HepG2 (cell line): ENCODE measurements around the gene IVD. TPM values are rescaled to one million over a fixed set of nuclear protein-coding genes. Genes with fewer than 3 reads are reported as not detected.

Experiments
- CBX5 ChIP-seq: sonication (generic); formaldehyde crosslinking; IDR thresholded peaks from 2 replicates; pipeline ENCODE4 v1.4.0; 2020; ENCODE audit warnings: missing genetic modification reagents, borderline replicate concordance
- GABPB1 ChIP-seq: IDR thresholded peaks from 2 replicates; pipeline ENCODE4 v1.6.1; 2016; ENCODE audit warnings: mild to moderate bottlenecking, missing genetic modification reagents, moderate library complexity, missing compliant biosample characterization
- JUND ChIP-seq: sonication (generic); formaldehyde crosslinking; IDR thresholded peaks from 2 replicates; pipeline ENCODE4 v1.8.0; 2022; ENCODE audit warnings: mild to moderate bottlenecking, missing genetic modification reagents
- KDM6A ChIP-seq: IDR thresholded peaks from 2 replicates; pipeline ENCODE4 v1.6.1; 2016; ENCODE audit warnings: low read depth
- MEIS2 ChIP-seq: sonication (generic); formaldehyde crosslinking; IDR thresholded peaks from 2 replicates; pipeline ENCODE4 v1.9.0; 2021; ENCODE audit warnings: mild to moderate bottlenecking, missing genetic modification reagents
- NCOA2 ChIP-seq: sonication (generic); formaldehyde crosslinking; IDR thresholded peaks from 2 replicates; pipeline ENCODE4 v1.8.0; 2022; ENCODE audit warnings: inconsistent platforms
- NKX3-1 ChIP-seq: sonication (generic); formaldehyde crosslinking; IDR thresholded peaks from 2 replicates; pipeline ENCODE4 v1.5.0; 2020; ENCODE audit warnings: missing genetic modification reagents
- RXRA ChIP-seq: sonication (generic); formaldehyde crosslinking; IDR thresholded peaks from 2 replicates; pipeline ENCODE4 v1.5.1; 2020; ENCODE audit warnings: missing genetic modification reagents
- SPEN ChIP-seq: sonication (generic); formaldehyde crosslinking; IDR thresholded peaks from 2 replicates; pipeline ENCODE4 v1.5.1; 2020; ENCODE audit warnings: low read depth, mild to moderate bottlenecking, missing genetic modification reagents
- TOE1 ChIP-seq: sonication (generic); formaldehyde crosslinking; IDR thresholded peaks from 2 replicates; pipeline ENCODE4 v1.4.0; 2020; ENCODE audit warnings: mild to moderate bottlenecking, missing genetic modification reagents
- ZC3H13 ChIP-seq: sonication (generic); formaldehyde crosslinking; IDR thresholded peaks from 2 replicates; pipeline ENCODE4 v1.8.1; 2023; ENCODE audit warnings: mild to moderate bottlenecking, missing genetic modification reagents, moderate library complexity
- ZEB1 ChIP-seq: IDR thresholded peaks from 2 replicates; pipeline ENCODE4 v1.6.1; 2012; ENCODE audit warnings: mild to moderate bottlenecking, low read depth, inconsistent platforms; ENCODE audit not compliant: insufficient replicate concordance
- ZNF296 ChIP-seq: sonication (generic); formaldehyde crosslinking; conservative IDR thresholded peaks from 2 replicates; pipeline ENCODE4 v1.5.0; 2020; ENCODE audit warnings: mild to moderate bottlenecking, missing genetic modification reagents
- ZNF33A ChIP-seq: sonication (generic); formaldehyde crosslinking; IDR thresholded peaks from 2 replicates; pipeline ENCODE4 v1.5.1; 2020; ENCODE audit warnings: missing genetic modification reagents, mild to moderate bottlenecking, moderate library complexity, borderline replicate concordance
- ZNF354B ChIP-seq: sonication (generic); formaldehyde crosslinking; IDR thresholded peaks from 2 replicates; pipeline ENCODE4 v1.8.0; 2022; ENCODE audit warnings: mild to moderate bottlenecking, missing genetic modification reagents
- ZNF605 ChIP-seq: sonication (generic); formaldehyde crosslinking; IDR thresholded peaks from 2 replicates; pipeline ENCODE4 v1.8.0; 2022; ENCODE audit warnings: mild to moderate bottlenecking, missing genetic modification reagents
- polyA plus RNA-seq, 8 experiments: library from polyadenylated mRNA; depleted of rRNA in 3 of 8; stranded (reverse) in 7 of 8; unstranded in 1 of 8; fragments of >200 nt; fragmentation: Illumina TruSeq in 4 of 8; extraction: Trizol in 4 of 8; gene quantifications; 2 replicates each; pipeline versions ENCODE4 v1.2.1 to v1.2.3, GENCODE V29; 2011 to 2016; ENCODE audit warnings: low read depth in 4 of 8, missing spikeins in 1 of 8, mixed read lengths in 1 of 8; ENCODE audit not compliant: insufficient read depth in 1 of 8
- total RNA-seq, 5 experiments: library from RNA; depleted of rRNA; stranded (reverse); fragments of >200 nt; fragmentation: Illumina TruSeq; extraction: Trizol; gene quantifications; 2 replicates each; pipeline ENCODE4 v1.2.3, GENCODE V29; 2016; ENCODE audit warnings: low read depth in 1 of 5
- TF ChIP-seq, protein P1 (sequence below): IDR thresholded peaks from 2 replicates; pipeline ENCODE4 v1.4.0; 2020; ENCODE audit warnings: mild to moderate bottlenecking, missing genetic modification reagents
- TF ChIP-seq, protein P2 (sequence below): sonication (generic); formaldehyde crosslinking; IDR thresholded peaks from 2 replicates; pipeline ENCODE4 v1.8.1; 2023; ENCODE audit warnings: mild to moderate bottlenecking, moderate library complexity, missing genetic modification reagents
- TF ChIP-seq, protein P3 (sequence below): sonication (generic); formaldehyde crosslinking; IDR thresholded peaks from 2 replicates; pipeline ENCODE4 v1.5.0; 2020; ENCODE audit warnings: missing genetic modification reagents, mild to moderate bottlenecking, borderline replicate concordance
- TF ChIP-seq, protein P4 (sequence below): sonication (generic); formaldehyde crosslinking; IDR thresholded peaks from 2 replicates; pipeline ENCODE4 v1.4.0; 2020; ENCODE audit warnings: missing genetic modification reagents

IVD gene
- total and polyA plus RNA-seq, 2 of the 13 experiments (the other 11 are each of a cell fraction or from before 2014, with no cell fraction given): 48.0 to 53.9 TPM

GRCh38 chr15:40367686-40368611, 37.6 kb upstream of the IVD start (continued):
- TF ChIP-seq, protein P1, sequence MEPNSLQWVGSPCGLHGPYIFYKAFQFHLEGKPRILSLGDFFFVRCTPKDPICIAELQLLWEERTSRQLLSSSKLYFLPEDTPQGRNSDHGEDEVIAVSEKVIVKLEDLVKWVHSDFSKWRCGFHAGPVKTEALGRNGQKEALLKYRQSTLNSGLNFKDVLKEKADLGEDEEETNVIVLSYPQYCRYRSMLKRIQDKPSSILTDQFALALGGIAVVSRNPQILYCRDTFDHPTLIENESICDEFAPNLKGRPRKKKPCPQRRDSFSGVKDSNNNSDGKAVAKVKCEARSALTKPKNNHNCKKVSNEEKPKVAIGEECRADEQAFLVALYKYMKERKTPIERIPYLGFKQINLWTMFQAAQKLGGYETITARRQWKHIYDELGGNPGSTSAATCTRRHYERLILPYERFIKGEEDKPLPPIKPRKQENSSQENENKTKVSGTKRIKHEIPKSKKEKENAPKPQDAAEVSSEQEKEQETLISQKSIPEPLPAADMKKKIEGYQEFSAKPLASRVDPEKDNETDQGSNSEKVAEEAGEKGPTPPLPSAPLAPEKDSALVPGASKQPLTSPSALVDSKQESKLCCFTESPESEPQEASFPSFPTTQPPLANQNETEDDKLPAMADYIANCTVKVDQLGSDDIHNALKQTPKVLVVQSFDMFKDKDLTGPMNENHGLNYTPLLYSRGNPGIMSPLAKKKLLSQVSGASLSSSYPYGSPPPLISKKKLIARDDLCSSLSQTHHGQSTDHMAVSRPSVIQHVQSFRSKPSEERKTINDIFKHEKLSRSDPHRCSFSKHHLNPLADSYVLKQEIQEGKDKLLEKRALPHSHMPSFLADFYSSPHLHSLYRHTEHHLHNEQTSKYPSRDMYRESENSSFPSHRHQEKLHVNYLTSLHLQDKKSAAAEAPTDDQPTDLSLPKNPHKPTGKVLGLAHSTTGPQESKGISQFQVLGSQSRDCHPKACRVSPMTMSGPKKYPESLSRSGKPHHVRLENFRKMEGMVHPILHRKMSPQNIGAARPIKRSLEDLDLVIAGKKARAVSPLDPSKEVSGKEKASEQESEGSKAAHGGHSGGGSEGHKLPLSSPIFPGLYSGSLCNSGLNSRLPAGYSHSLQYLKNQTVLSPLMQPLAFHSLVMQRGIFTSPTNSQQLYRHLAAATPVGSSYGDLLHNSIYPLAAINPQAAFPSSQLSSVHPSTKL (CRISPR knock-in tag): peak; percentile 71
- TF ChIP-seq JUND (no peak), RXRA (CRISPR knock-in tag) (peak; percentile 78), ZNF605 (CRISPR knock-in tag) (peak; percentile 86), CBX5 (CRISPR knock-in tag) (peak; percentile 66; the same call in 1 of the 2 replicates), MEIS2 (CRISPR knock-in tag) (peak; percentile 83), ZNF354B (no peak), TOE1 (CRISPR knock-in tag) (peak; percentile 70; the same call in 1 of the 2 replicates), ZEB1 (no peak), ZC3H13 (CRISPR knock-in tag) (peak; percentile 94), SPEN (CRISPR knock-in tag) (peak; percentile 78), GABPB1 (CRISPR knock-in tag) (peak; percentile 90), ZNF296 (CRISPR knock-in tag) (peak; percentile 50; the same call in 1 of the 2 replicates), NKX3-1 (peak; percentile 98), NCOA2 (peak; percentile 58; the same call in 1 of the 2 replicates), ZNF33A (CRISPR knock-in tag) (peak; percentile 62; the same call in 1 of the 2 replicates), KDM6A (no peak)
- TF ChIP-seq, protein P2, sequence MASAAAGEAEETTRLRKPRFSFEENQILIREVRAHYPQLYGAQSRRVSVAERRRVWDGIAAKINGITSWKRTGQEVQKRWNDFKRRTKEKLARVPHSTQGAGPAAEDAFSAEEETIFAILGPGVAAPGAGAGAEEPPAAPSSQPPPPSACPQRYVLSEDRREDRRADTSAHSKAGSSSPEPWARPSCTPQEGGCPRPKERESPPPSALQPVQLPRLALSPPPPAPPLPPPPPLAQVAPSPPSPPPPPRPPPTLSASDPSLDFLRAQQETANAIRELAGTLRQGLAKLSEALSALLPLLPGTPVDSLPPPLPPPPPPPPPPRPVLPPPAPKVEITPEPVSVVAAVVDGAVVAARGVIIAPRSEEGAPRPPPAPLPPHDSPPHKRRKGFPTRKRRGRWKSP: peak; percentile 86
- TF ChIP-seq, protein P3, sequence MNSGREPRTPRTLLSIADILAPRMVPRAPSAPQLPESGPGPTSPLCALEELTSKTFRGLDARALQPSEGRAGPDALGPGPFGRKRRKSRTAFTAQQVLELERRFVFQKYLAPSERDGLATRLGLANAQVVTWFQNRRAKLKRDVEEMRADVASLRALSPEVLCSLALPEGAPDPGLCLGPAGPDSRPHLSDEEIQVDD (CRISPR knock-in tag): peak; percentile 99; the same call in 1 of the 2 replicates
- TF ChIP-seq, protein P4, sequence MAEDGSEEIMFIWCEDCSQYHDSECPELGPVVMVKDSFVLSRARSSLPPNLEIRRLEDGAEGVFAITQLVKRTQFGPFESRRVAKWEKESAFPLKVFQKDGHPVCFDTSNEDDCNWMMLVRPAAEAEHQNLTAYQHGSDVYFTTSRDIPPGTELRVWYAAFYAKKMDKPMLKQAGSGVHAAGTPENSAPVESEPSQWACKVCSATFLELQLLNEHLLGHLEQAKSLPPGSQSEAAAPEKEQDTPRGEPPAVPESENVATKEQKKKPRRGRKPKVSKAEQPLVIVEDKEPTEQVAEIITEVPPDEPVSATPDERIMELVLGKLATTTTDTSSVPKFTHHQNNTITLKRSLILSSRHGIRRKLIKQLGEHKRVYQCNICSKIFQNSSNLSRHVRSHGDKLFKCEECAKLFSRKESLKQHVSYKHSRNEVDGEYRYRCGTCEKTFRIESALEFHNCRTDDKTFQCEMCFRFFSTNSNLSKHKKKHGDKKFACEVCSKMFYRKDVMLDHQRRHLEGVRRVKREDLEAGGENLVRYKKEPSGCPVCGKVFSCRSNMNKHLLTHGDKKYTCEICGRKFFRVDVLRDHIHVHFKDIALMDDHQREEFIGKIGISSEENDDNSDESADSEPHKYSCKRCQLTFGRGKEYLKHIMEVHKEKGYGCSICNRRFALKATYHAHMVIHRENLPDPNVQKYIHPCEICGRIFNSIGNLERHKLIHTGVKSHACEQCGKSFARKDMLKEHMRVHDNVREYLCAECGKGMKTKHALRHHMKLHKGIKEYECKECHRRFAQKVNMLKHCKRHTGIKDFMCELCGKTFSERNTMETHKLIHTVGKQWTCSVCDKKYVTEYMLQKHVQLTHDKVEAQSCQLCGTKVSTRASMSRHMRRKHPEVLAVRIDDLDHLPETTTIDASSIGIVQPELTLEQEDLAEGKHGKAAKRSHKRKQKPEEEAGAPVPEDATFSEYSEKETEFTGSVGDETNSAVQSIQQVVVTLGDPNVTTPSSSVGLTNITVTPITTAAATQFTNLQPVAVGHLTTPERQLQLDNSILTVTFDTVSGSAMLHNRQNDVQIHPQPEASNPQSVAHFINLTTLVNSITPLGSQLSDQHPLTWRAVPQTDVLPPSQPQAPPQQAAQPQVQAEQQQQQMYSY (CRISPR knock-in tag): peak; percentile 72; the same call in 1 of the 2 replicates
